K562 (cell line): ENCODE results near the gene WNT7A. TPM values are rescaled to one million over a fixed set of nuclear protein-coding genes. Genes with fewer than 3 reads are reported as not detected.

Experiments
- ATAC-seq: fragments of 200-7000 bp; cut with Tn5 transposase; 3 replicates; pipeline ENCODE4 v1.9.1; 2020; ENCODE audit warnings: moderate library complexity
- BruUV-seq: library from RNA; stranded (reverse); fragments of 400-500 nt; replicated peaks from 2 replicates; lab custom pipeline; 2021; lab: Mats Ljungman, UMichigan
- CTCF ChIA-PET: fragments of 300-600 bp; formaldehyde crosslinking; extraction: SDS; loops from one replicate; lab custom pipeline; 2021; ENCODE audit warnings: low intra/inter-chr PET ratio; lab: Yijun Ruan, JAX
- POLR2A ChIA-PET: fragments of 300-600, 350-650 bp; sonication (Branson Sonifier 250); formaldehyde crosslinking; extraction: SDS; loops from one replicate; lab custom pipeline; 2021; ENCODE audit warnings: antibody characterized with exemption, inconsistent platforms; lab: Yijun Ruan, JAX
- DNase-seq, 4 experiments: peaks; one replicate each; pipeline versions ENCODE4 v3.0.0 to v3.0.0-alpha.2; 2011 to 2018; ENCODE audit warnings: low spot score in 3 of 4, mixed read lengths in 3 of 4; ENCODE audit errors: extremely low read depth in 1 of 4
- FAIRE-seq: peaks from 2 replicates; lab custom pipeline; 2011; peaks lifted over from hg19 to GRCh38; lab: Jason Lieb, UNC
- H2AFZ ChIP-seq: 2 replicates; pipeline ENCODE4 v1.6.0; 2011; ENCODE audit warnings: low read depth, low read length, control low read depth, inconsistent platforms
- H3K27ac ChIP-seq: fragments of 200-600 bp; 3 replicates; pipeline ENCODE4 v1.8.0; 2011; ENCODE audit warnings: low read depth, mild to moderate bottlenecking, control low read depth, inconsistent platforms, low read length, moderate library complexity, mixed read lengths; ENCODE audit errors: extremely low read depth
- H3K27me3 ChIP-seq, 2 experiments: fragments of 300-600 bp in 1 of 2; 2 replicates in 1 of 2; 3 replicates in 1 of 2; pipeline versions ENCODE4 v1.6.0 to v1.8.0; 2011; ENCODE audit warnings: inconsistent platforms in 2 of 2, low read length in 2 of 2, mild to moderate bottlenecking in 1 of 2, mixed read lengths in 1 of 2, moderate library complexity in 1 of 2; ENCODE audit not compliant: control insufficient read depth in 2 of 2, insufficient read depth in 2 of 2
- H3K36me3 ChIP-seq: fragments of 300-600 bp; 3 replicates; pipeline ENCODE4 v1.8.0; 2011; ENCODE audit warnings: mild to moderate bottlenecking, low read length, inconsistent platforms; ENCODE audit not compliant: control insufficient read depth, insufficient read depth
- H3K4me1 ChIP-seq, 2 experiments: fragments of 200-600 bp in 1 of 2; replicated peaks in 1 of 2; 2 replicates in 1 of 2; 3 replicates in 1 of 2; pipeline versions ENCODE4 v1.5.1 to v1.8.0; 2011; ENCODE audit warnings: inconsistent platforms in 2 of 2, low read length in 2 of 2, mild to moderate bottlenecking in 1 of 2, mixed read lengths in 1 of 2, moderate library complexity in 1 of 2; ENCODE audit not compliant: control insufficient read depth in 2 of 2, insufficient read depth in 2 of 2
- H3K4me2 ChIP-seq: 2 replicates; pipeline ENCODE4 v1.6.1; 2011; ENCODE audit warnings: low read length, control low read depth, inconsistent platforms, mixed read lengths; ENCODE audit not compliant: insufficient read depth
- H3K4me3 ChIP-seq: fragments of 200-600 bp; sonication (generic), shearing (Covaris generic); 2 replicates; pipeline ENCODE4 v1.5.1; 2016; ENCODE audit warnings: control low read depth, inconsistent platforms
- H3K79me2 ChIP-seq: fragments of 200-600 bp; 3 replicates; pipeline ENCODE4 v1.8.0; 2011; ENCODE audit warnings: low read length, inconsistent platforms; ENCODE audit not compliant: control insufficient read depth, insufficient read depth
- H3K9ac ChIP-seq, 2 experiments: 2 replicates each; pipeline versions ENCODE4 v1.6.0 to v1.6.1; 2011; ENCODE audit warnings: low read depth in 2 of 2, low read length in 2 of 2, control low read depth in 1 of 2, inconsistent platforms in 1 of 2, mild to moderate bottlenecking in 1 of 2, mixed read lengths in 1 of 2; ENCODE audit not compliant: insufficient read depth in 1 of 2
- H3K9me1 ChIP-seq: one replicate; pipeline ENCODE4 v1.6.0; 2011; ENCODE audit warnings: inconsistent platforms, mild to moderate bottlenecking, low read length, moderate library complexity; ENCODE audit not compliant: control insufficient read depth, insufficient read depth
- H3K9me3 ChIP-seq: replicated peaks from 2 replicates; pipeline ENCODE4 v1.5.1; 2011; ENCODE audit warnings: low read depth, low read length, inconsistent platforms; ENCODE audit not compliant: control insufficient read depth, insufficient read depth
- H4K20me1 ChIP-seq: replicated peaks from 2 replicates; pipeline ENCODE4 v1.6.1; 2011; ENCODE audit warnings: low read length, inconsistent platforms, mixed read lengths; ENCODE audit not compliant: control insufficient read depth, insufficient read depth
- ATF3 ChIP-seq, 2 experiments: fragments of 450-650 bp in 1 of 2; sonication (generic) in 1 of 2; formaldehyde crosslinking in 1 of 2; IDR thresholded peaks in 1 of 2; conservative IDR thresholded peaks in 1 of 2; 2 replicates each; pipeline versions ENCODE4 v1.6.1 to v1.8.1; 2016 to 2023; ENCODE audit warnings: mild to moderate bottlenecking in 2 of 2, moderate library complexity in 2 of 2, inconsistent platforms in 1 of 2, missing genetic modification reagents in 1 of 2
- CGGBP1 ChIP-seq: fragments of 250-450 bp; sonication (Bioruptor Pico); IDR thresholded peaks from 2 replicates; pipeline ENCODE4 v1.9.0; 2021; ENCODE audit warnings: mild to moderate bottlenecking
- CREB1 ChIP-seq, 2 experiments: sonication (generic) in 1 of 2; formaldehyde crosslinking in 1 of 2; IDR thresholded peaks; 2 replicates each; pipeline versions ENCODE4 v1.6.1 to v1.8.0; 2012 to 2022; ENCODE audit warnings: inconsistent platforms in 1 of 2, mild to moderate bottlenecking in 1 of 2, missing genetic modification reagents in 1 of 2, moderate library complexity in 1 of 2
- E2F1 ChIP-seq: sonication (generic); formaldehyde crosslinking; IDR thresholded peaks from 2 replicates; pipeline ENCODE4 v1.8.1; 2023; ENCODE audit warnings: mild to moderate bottlenecking, missing genetic modification reagents, moderate library complexity
- MXI1 ChIP-seq: IDR thresholded peaks from 2 replicates; pipeline ENCODE4 v1.6.1; 2011; ENCODE audit warnings: low read depth, mild to moderate bottlenecking, improper control_type of control experiment, low read length
- RBFOX2 ChIP-seq: fragments of 200-400 bp; formaldehyde crosslinking; IDR thresholded peaks from 2 replicates; pipeline ENCODE4 v1.6.1; 2017; ENCODE audit warnings: low read depth, mild to moderate bottlenecking, low read length, moderate library complexity
- TRIM25 ChIP-seq: fragments of 450-650 bp; IDR thresholded peaks from 2 replicates; pipeline ENCODE4 v1.7.0; 2016; ENCODE audit warnings: borderline replicate concordance
- XRCC3 ChIP-seq: fragments of 450-650 bp; IDR thresholded peaks from 2 replicates; pipeline ENCODE4 v1.6.1; 2017; ENCODE audit warnings: mild to moderate bottlenecking, moderate library complexity
- ZNF12 ChIP-seq: sonication (generic); formaldehyde crosslinking; IDR thresholded peaks from 2 replicates; pipeline ENCODE4 v1.4.0; 2020; ENCODE audit warnings: mild to moderate bottlenecking, missing genetic modification reagents
- ZNF280B ChIP-seq: fragments of 250-450 bp; sonication (Bioruptor Pico); IDR thresholded peaks from 2 replicates; pipeline ENCODE4 v1.5.1; 2021; ENCODE audit warnings: mild to moderate bottlenecking
- ZNF316 ChIP-seq: fragments of 450-650 bp; IDR thresholded peaks from 2 replicates; pipeline ENCODE4 v1.6.1; 2016
- WGBS: fragments of 100-300 bp; shearing (Covaris generic); methylation state at CpG from one replicate; pipeline ENCODE4 v1.1.6; 2016; ENCODE audit warnings: low coverage, mixed read lengths; ENCODE audit not compliant: insufficient coverage; ENCODE audit errors: missing lambda C conversion rate; 5-methylcytosine and 5-hydroxymethylcytosine counted together
- in situ Hi-C: fragments of 300-500 bp; cut with MboI; formaldehyde crosslinking; loops from 4 replicates; pipeline ENCODE4 v1.15.0; 2018; ENCODE audit warnings: inconsistent platforms, mixed read lengths
- intact Hi-C: fragments of 100-400 bp; cut with micrococcal nuclease; formaldehyde crosslinking; loops from 2 replicates; pipeline ENCODE4 v1.14.2; 2022
- polyA plus RNA-seq, 8 experiments: library from polyadenylated mRNA; depleted of rRNA in 4 of 8; stranded (reverse) in 5 of 8; unstranded in 3 of 8; fragments of >200 nt; fragmentation: Nextera tagmentation in 2 of 8; fragmentation: Illumina TruSeq in 1 of 8; extraction: Ambion mirVana in 2 of 8; extraction: Trizol in 1 of 8; gene quantifications; 2 replicates each; pipeline versions ENCODE4 v1.2.1 to v1.2.3, GENCODE V29; 2011 to 2014; ENCODE audit warnings: inconsistent platforms in 1 of 8, missing spikeins in 1 of 8
- total RNA-seq, 7 experiments: library from RNA; depleted of rRNA in 6 of 7; stranded (reverse); fragments of >200 nt in 6 of 7; fragmentation: Illumina TruSeq in 2 of 7; extraction: Trizol in 2 of 7; gene quantifications; 2 replicates each; pipeline versions ENCODE4 v1.2.1 to v1.2.3, GENCODE V29; 2011 to 2021; ENCODE audit warnings: low replicate concordance in 1 of 7

The WNT7A gene
- total and polyA plus RNA-seq, 9 of the 15 experiments (the other 6 are each of a cell fraction or from before 2014, with no cell fraction given) = 0.03 TPM; not detected in 8

- TF ChIP-seq ZNF280B (no peak), E2F1 (CRISPR knock-in tag) (no peak), CGGBP1 (CRISPR knock-in tag) (no peak), ZNF316 (no peak), CREB1 (IDR thresholded peaks at IDR 0.05) (no peak), CREB1 (CRISPR knock-in tag; IDR thresholded peaks at IDR 0.05) (no peak)
Observed at GRCh38 chr3:13808550-13808949, 71.3 kb downstream of the WNT7A start (continued).

- ATAC-seq = peak; percentile 44; the same call in 1 of the 3 replicates
- under 1% methylated on average over 15 of the region's 15 CpGs for WGBS
- no peak overlapping the region for H3K4me3 ChIP-seq
- no peak overlapping the region for H3K4me2 ChIP-seq
- no peaks in the 10 kb centered on the region for H4K20me1 ChIP-seq
- ChIA-PET POLR2A (interaction anchor here (0.6 to 0.8 kb wide), 5 partner anchors 9 to 392 kb away, joined by 3 to 5 read pairs (median 3); no protein-coding TSS in a partner anchor), CTCF (no interaction called here)
- no peaks in the 10 kb centered on the region for H3K9me1 ChIP-seq
- BruUV-seq = no TSS peak
- no peak overlapping the region for H2AFZ ChIP-seq
- no peaks in the 10 kb centered on the region for H3K4me1 ChIP-seq
- no peaks in the 10 kb centered on the region for H3K36me3 ChIP-seq
- H3K9me3 ChIP-seq = no peaks in the 10 kb centered on the region
- intact Hi-C loops (no loop called here), in situ Hi-C loops (no loop called here)
- H3K9ac ChIP-seq = no peak overlapping the region
- DNase-seq = no peak
- no peak overlapping the region for H3K27ac ChIP-seq
- no peaks in the 10 kb centered on the region for H3K79me2 ChIP-seq
- no peak for FAIRE-seq
- H3K27me3 ChIP-seq = peaks cover 14 to 46% of the 10 kb centered on the region in 2 experiments
- TF ChIP-seq MXI1 (no peak), TRIM25 (no peak), XRCC3 (no peak), ZNF12 (CRISPR knock-in tag) (peak; percentile 99), RBFOX2 (no peak), ATF3 (IDR thresholded peaks at IDR 0.05) (peak; percentile 40; the same call in 1 of the 2 replicates), ATF3 (CRISPR knock-in tag; conservative IDR thresholded peaks at IDR 0.05) (no peak)
Observed at GRCh38 chr3:13801361-13802204, 78.3 kb downstream of the WNT7A start.
